C4-2B (cell line): ENCODE results near the gene SP110.
"Not testable (repeated sequence)": the region's sequence is repeated elsewhere in the genome, so short reads cannot be mapped to it uniquely, and the experiment has no call there.

Experiments
- ZFX ChIP-seq: fragments of 450-650 bp; IDR thresholded peaks from 2 replicates; pipeline ENCODE4 v1.6.1; 2017
- TF ChIP-seq, protein P1 (sequence below): fragments of 450-650 bp; conservative IDR thresholded peaks from 2 replicates; pipeline ENCODE4 v1.5.1; 2017; ENCODE audit warnings: mild to moderate bottlenecking

DNA sequence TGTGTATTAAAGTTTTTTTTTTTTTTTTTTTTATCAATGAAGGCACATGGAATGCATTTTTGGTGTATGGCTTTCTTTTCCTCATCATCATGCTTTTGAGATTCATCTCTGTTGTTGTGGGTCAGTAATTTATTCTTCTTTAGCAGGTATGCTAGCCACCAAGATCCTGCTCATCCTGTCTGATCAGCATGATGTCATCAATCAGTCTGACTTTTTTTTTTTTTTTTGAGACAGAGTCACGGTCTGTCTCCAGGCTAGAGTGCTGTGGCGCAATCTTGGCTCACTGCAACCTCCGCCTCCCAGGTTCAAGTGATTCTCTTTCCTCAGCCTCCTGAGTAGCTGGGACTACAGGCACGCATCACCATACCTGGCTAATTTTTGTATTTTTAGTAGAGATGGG is 3.0 kb upstream of the SP110 start:
- TF ChIP-seq, protein P1, sequence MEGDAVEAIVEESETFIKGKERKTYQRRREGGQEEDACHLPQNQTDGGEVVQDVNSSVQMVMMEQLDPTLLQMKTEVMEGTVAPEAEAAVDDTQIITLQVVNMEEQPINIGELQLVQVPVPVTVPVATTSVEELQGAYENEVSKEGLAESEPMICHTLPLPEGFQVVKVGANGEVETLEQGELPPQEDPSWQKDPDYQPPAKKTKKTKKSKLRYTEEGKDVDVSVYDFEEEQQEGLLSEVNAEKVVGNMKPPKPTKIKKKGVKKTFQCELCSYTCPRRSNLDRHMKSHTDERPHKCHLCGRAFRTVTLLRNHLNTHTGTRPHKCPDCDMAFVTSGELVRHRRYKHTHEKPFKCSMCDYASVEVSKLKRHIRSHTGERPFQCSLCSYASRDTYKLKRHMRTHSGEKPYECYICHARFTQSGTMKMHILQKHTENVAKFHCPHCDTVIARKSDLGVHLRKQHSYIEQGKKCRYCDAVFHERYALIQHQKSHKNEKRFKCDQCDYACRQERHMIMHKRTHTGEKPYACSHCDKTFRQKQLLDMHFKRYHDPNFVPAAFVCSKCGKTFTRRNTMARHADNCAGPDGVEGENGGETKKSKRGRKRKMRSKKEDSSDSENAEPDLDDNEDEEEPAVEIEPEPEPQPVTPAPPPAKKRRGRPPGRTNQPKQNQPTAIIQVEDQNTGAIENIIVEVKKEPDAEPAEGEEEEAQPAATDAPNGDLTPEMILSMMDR = not testable (repeated sequence)
- not testable (repeated sequence) for TF ChIP-seq ZFX
